Mammary epithelial cell (primary cell): Measurements from ENCODE around the gene ZNF888.

Source experiments
- CTCF ChIP-seq, 2 donors: IDR thresholded peaks in 1 of 2; conservative IDR thresholded peaks in 1 of 2; 2 replicates each; pipeline ENCODE4 v1.5.1; 2011 to 2012; ENCODE audit warnings: inconsistent platforms in 2 of 2, low read length in 2 of 2, mild to moderate bottlenecking in 2 of 2, control low read depth in 1 of 2, low read depth in 1 of 2; ENCODE audit not compliant: insufficient read depth in 1 of 2; ENCODE audit errors: extremely low read depth in 1 of 2
- EZH2 ChIP-seq: IDR thresholded peaks from 2 replicates; pipeline ENCODE4 v1.6.1; 2012; ENCODE audit warnings: low read length, inconsistent platforms, borderline replicate concordance

GRCh38 chr19:52922841-52923777, at the start of gene ZNF888:
- TF ChIP-seq CTCF (conservative IDR thresholded peaks at IDR 0.05 in 1 of 2, IDR thresholded peaks at IDR 0.05 in 1 of 2; ENCODE audit: extremely low read depth in 1 of 2, insufficient read depth in 1 of 2, low read depth in 1 of 2, low read length in 2 of 2) (no peak), EZH2 (no peak)
